Measurements from ENCODE around the gene SURF4. TPM values are rescaled to one million over a fixed set of nuclear protein-coding genes. Genes with fewer than 3 reads are reported as not detected.

Gene SURF4
- total and polyA plus RNA-seq, 2 donors (not counting 1 experiment from before 2014, with no cell fraction given): 34.7 to 43.8 TPM

GRCh38 chr9:133322701-133323100 lies 53.2 kb downstream of the SURF4 start:
- no peaks in the 10 kb centered on the region for H3K79me2 ChIP-seq (ENCODE audit: control insufficient read depth, insufficient read depth, low read length)
- peaks cover 0 to 1% of the 10 kb centered on the region in 2 experiments for H3K36me3 ChIP-seq (replicated peaks in 1 of 2; ENCODE audit: control extremely low read depth in 1 of 2, control insufficient read depth in 1 of 2, extremely low read depth in 1 of 2, insufficient read depth in 2 of 2, low read length in 1 of 2)
- H3K27ac ChIP-seq (ENCODE audit: low read length in 2 of 2): no peak overlapping the region
- no peaks in the 10 kb centered on the region for H4K20me1 ChIP-seq (ENCODE audit: control insufficient read depth, insufficient read depth, low read length, poor library complexity, severe bottlenecking)
- no peaks in the 10 kb centered on the region for H3K4me1 Mint-ChIP-seq
- H3K27ac Mint-ChIP-seq: no peak overlapping the region
- no peak for DNase-seq
- POLR2A ChIA-PET: interaction anchor here (0.6 kb wide), 1 partner anchor 172 kb away, joined by 3 read pairs; no protein-coding TSS in a partner anchor
- H3K4me2 ChIP-seq (replicated peaks; ENCODE audit: low read depth, low read length, poor library complexity, severe bottlenecking): no peak overlapping the region
- CTCF ChIA-PET: no interaction called here
- H3K9me3 Mint-ChIP-seq (ENCODE audit: insufficient read depth): no peaks in the 10 kb centered on the region
- TF ChIP-seq EZH2 (IDR thresholded peaks at IDR 0.05; ENCODE audit: borderline replicate concordance, insufficient read depth, low read depth, low read length, poor library complexity, severe bottlenecking): no peak
- TF ChIP-seq, protein P1, sequence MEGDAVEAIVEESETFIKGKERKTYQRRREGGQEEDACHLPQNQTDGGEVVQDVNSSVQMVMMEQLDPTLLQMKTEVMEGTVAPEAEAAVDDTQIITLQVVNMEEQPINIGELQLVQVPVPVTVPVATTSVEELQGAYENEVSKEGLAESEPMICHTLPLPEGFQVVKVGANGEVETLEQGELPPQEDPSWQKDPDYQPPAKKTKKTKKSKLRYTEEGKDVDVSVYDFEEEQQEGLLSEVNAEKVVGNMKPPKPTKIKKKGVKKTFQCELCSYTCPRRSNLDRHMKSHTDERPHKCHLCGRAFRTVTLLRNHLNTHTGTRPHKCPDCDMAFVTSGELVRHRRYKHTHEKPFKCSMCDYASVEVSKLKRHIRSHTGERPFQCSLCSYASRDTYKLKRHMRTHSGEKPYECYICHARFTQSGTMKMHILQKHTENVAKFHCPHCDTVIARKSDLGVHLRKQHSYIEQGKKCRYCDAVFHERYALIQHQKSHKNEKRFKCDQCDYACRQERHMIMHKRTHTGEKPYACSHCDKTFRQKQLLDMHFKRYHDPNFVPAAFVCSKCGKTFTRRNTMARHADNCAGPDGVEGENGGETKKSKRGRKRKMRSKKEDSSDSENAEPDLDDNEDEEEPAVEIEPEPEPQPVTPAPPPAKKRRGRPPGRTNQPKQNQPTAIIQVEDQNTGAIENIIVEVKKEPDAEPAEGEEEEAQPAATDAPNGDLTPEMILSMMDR (IDR thresholded peaks at IDR 0.05): no peak
- H3K4me1 ChIP-seq (ENCODE audit: control insufficient read depth in 2 of 2, insufficient read depth in 2 of 2, low read length in 2 of 2): no peaks in the 10 kb centered on the region
- H3K9ac ChIP-seq (ENCODE audit: low read length): no peak overlapping the region
- intact Hi-C loops (cut with micrococcal nuclease): no loop called here
- H3K27me3 ChIP-seq (replicated peaks in 1 of 4; ENCODE audit: control extremely low read depth in 1 of 4, control insufficient read depth in 3 of 4, insufficient read depth in 4 of 4, low read length in 3 of 4): no peaks in the 10 kb centered on the region
- H3K4me3 Mint-ChIP-seq: no peak overlapping the region
- no peak for ATAC-seq (ENCODE audit: low read depth)
- peaks cover 0 to 8% (median 0%) of the 10 kb centered on the region in 3 donors for H3K9me3 ChIP-seq (ENCODE audit: control extremely low read depth in 1 of 3, control insufficient read depth in 2 of 3, insufficient read depth in 1 of 3, low read length in 2 of 3)
- H3K27me3 Mint-ChIP-seq: peaks cover 4% of the 10 kb centered on the region
- no peak overlapping the region for H3K4me3 ChIP-seq (ENCODE audit: control extremely low read depth in 1 of 5, extremely low read depth in 1 of 5, insufficient read depth in 1 of 5, low read depth in 2 of 5, low read length in 4 of 5)
- H2AFZ ChIP-seq (ENCODE audit: insufficient read depth, low read depth, low read length, poor library complexity, severe bottlenecking): no peak overlapping the region
- 61% methylated on average over 14 of the region's 14 CpGs for WGBS (ENCODE audit: insufficient coverage)

GRCh38 chr9:133321411-133321935 lies 54.4 kb downstream of the SURF4 start:
- Mint-ChIP-seq H3K4me1 (no peaks in the 10 kb centered on the region), H3K27me3 (peaks cover 4% of the 10 kb centered on the region), H3K9me3 (ENCODE audit: insufficient read depth) (no peaks in the 10 kb centered on the region), H3K27ac (no peak overlapping the region), H3K4me3 (no peak overlapping the region)
- Histone ChIP-seq H3K36me3 (replicated peaks in 1 of 2; ENCODE audit: control extremely low read depth in 1 of 2, control insufficient read depth in 1 of 2, extremely low read depth in 1 of 2, insufficient read depth in 2 of 2, low read length in 1 of 2) (no peaks in the 10 kb centered on the region), H3K79me2 (ENCODE audit: control insufficient read depth, insufficient read depth, low read length) (no peaks in the 10 kb centered on the region), H3K27me3 (replicated peaks in 1 of 4; ENCODE audit: control extremely low read depth in 1 of 4, control insufficient read depth in 3 of 4, insufficient read depth in 4 of 4, low read length in 3 of 4) (no peaks in the 10 kb centered on the region), H3K4me2 (replicated peaks; ENCODE audit: low read depth, low read length, poor library complexity, severe bottlenecking) (no peak overlapping the region), H3K9me3 (ENCODE audit: control extremely low read depth in 1 of 3, control insufficient read depth in 2 of 3, insufficient read depth in 1 of 3, low read length in 2 of 3) (peaks cover 0 to 8% (median 0%) of the 10 kb centered on the region in 3 donors), H4K20me1 (ENCODE audit: control insufficient read depth, insufficient read depth, low read length, poor library complexity, severe bottlenecking) (no peaks in the 10 kb centered on the region), H3K9ac (ENCODE audit: low read length) (no peak overlapping the region), H3K27ac (ENCODE audit: low read length in 2 of 2) (no peak overlapping the region), H3K4me3 (ENCODE audit: control extremely low read depth in 1 of 5, extremely low read depth in 1 of 5, insufficient read depth in 1 of 5, low read depth in 2 of 5, low read length in 4 of 5) (no peak overlapping the region), H2AFZ (ENCODE audit: insufficient read depth, low read depth, low read length, poor library complexity, severe bottlenecking) (no peak overlapping the region), H3K4me1 (ENCODE audit: control insufficient read depth in 2 of 2, insufficient read depth in 2 of 2, low read length in 2 of 2) (no peaks in the 10 kb centered on the region)
- CTCF ChIA-PET: no interaction called here
- ATAC-seq (ENCODE audit: low read depth): no peak
- TF ChIP-seq EZH2 (IDR thresholded peaks at IDR 0.05; ENCODE audit: borderline replicate concordance, insufficient read depth, low read depth, low read length, poor library complexity, severe bottlenecking): no peak
- TF ChIP-seq, protein P1 (IDR thresholded peaks at IDR 0.05): no peak
- 86% methylated on average over 5 of the region's 13 CpGs for WGBS (ENCODE audit: insufficient coverage)
- intact Hi-C loops (cut with micrococcal nuclease): no loop called here
- POLR2A ChIA-PET: no interaction called here
- DNase-seq: no peak
